ENCODE data around the gene PLA2G4D. TPM values are rescaled to one million over a fixed set of nuclear protein-coding genes. Genes with fewer than 3 reads are reported as not detected.

PLA2G4D gene
- total RNA-seq, 1 donor from 2014 or later = 26.5 TPM

GRCh38 chr15:42131826-42132806, 37.8 kb upstream of the PLA2G4D start:
- Histone ChIP-seq H3K4me1 (no peaks in the 10 kb centered on the region), H3K27ac (no peak overlapping the region), H3K36me3 (no peaks in the 10 kb centered on the region), H3K27me3 (no peaks in the 10 kb centered on the region), H3K4me3 (no peak overlapping the region), H3K9me3 (no peaks in the 10 kb centered on the region)
- no peak for DNase-seq (ENCODE audit: extremely low spot score in 2 of 2)
- intact Hi-C loops (cut with DNase I) = no loop called here
- no peak for TF ChIP-seq CTCF (IDR thresholded peaks at IDR 0.05)
- TF ChIP-seq POLR2A (IDR thresholded peaks at IDR 0.05) = no peak
- TF ChIP-seq POLR2AphosphoS5 (IDR thresholded peaks at IDR 0.05; ENCODE audit: insufficient read depth in 1 of 2, low read depth in 1 of 2) = no peak

GRCh38 chr15:42131006-42131405, 36.6 kb upstream of the PLA2G4D start:
- Histone ChIP-seq H3K36me3 (no peaks in the 10 kb centered on the region), H3K27me3 (no peaks in the 10 kb centered on the region), H3K9me3 (no peaks in the 10 kb centered on the region), H3K4me1 (no peaks in the 10 kb centered on the region), H3K27ac (no peak overlapping the region), H3K4me3 (no peak overlapping the region)
- TF ChIP-seq POLR2AphosphoS5 (IDR thresholded peaks at IDR 0.05; ENCODE audit: insufficient read depth in 1 of 2, low read depth in 1 of 2) (no peak), CTCF (IDR thresholded peaks at IDR 0.05) (no peak), POLR2A (IDR thresholded peaks at IDR 0.05) (no peak)
- intact Hi-C loops (cut with DNase I) = no loop called here
- DNase-seq (ENCODE audit: extremely low spot score in 2 of 2) = no peak

- Histone ChIP-seq H3K36me3 (no peaks in the 10 kb centered on the region), H3K4me1 (no peaks in the 10 kb centered on the region), H3K27me3 (no peaks in the 10 kb centered on the region), H3K9me3 (no peaks in the 10 kb centered on the region), H3K27ac (no peak overlapping the region), H3K4me3 (no peak overlapping the region)
- intact Hi-C loops (cut with DNase I) = no loop called here
- TF ChIP-seq POLR2A (IDR thresholded peaks at IDR 0.05) (no peak), CTCF (IDR thresholded peaks at IDR 0.05) (no peak), POLR2AphosphoS5 (IDR thresholded peaks at IDR 0.05; ENCODE audit: insufficient read depth in 1 of 2, low read depth in 1 of 2) (no peak)
- no peak for DNase-seq (ENCODE audit: extremely low spot score in 2 of 2)
Observed at GRCh38 chr15:42130246-42130986, 36.1 kb upstream of the PLA2G4D start.

GRCh38 chr15:42129364-42129763, 35.0 kb upstream of the PLA2G4D start:
- no peaks in the 10 kb centered on the region for H3K36me3 ChIP-seq
- no peak overlapping the region for H3K27ac ChIP-seq
- H3K4me3 ChIP-seq = no peak overlapping the region
- intact Hi-C loops (cut with DNase I) = no loop called here
- no peaks in the 10 kb centered on the region for H3K27me3 ChIP-seq
- DNase-seq (ENCODE audit: extremely low spot score in 2 of 2) = no peak
- TF ChIP-seq CTCF (IDR thresholded peaks at IDR 0.05) (no peak), POLR2A (IDR thresholded peaks at IDR 0.05) (no peak), POLR2AphosphoS5 (IDR thresholded peaks at IDR 0.05; ENCODE audit: insufficient read depth in 1 of 2, low read depth in 1 of 2) (no peak)
- no peaks in the 10 kb centered on the region for H3K9me3 ChIP-seq
- H3K4me1 ChIP-seq = no peaks in the 10 kb centered on the region
